Type B pancreatic cell (in vitro differentiated cells): Measurements from ENCODE around the gene MAP3K2. TPM values are rescaled to one million over a fixed set of nuclear protein-coding genes. Genes with fewer than 3 reads are reported as not detected.

Experiments used
- DNase-seq: peaks from one replicate; pipeline ENCODE4 v3.0.0; 2021; ENCODE audit warnings: mixed read lengths; ENCODE audit not compliant: unreplicated experiment; ENCODE audit errors: extremely low spot score
- H3K27ac Mint-ChIP-seq: 2 replicates; pipeline ENCODE4 v1.8.0; 2021; ENCODE audit warnings: mild to moderate bottlenecking, mixed read lengths
- H3K27me3 Mint-ChIP-seq: 2 replicates; pipeline ENCODE4 v1.8.0; 2021; ENCODE audit warnings: mixed read lengths
- H3K36me3 Mint-ChIP-seq: 2 replicates; pipeline ENCODE4 v1.8.0; 2021; ENCODE audit warnings: mixed read lengths
- H3K4me1 Mint-ChIP-seq: one replicate; pipeline ENCODE4 v1.8.0; 2021; ENCODE audit warnings: mixed read lengths; ENCODE audit not compliant: unreplicated experiment
- H3K4me3 Mint-ChIP-seq: 2 replicates; pipeline ENCODE4 v1.8.0; 2021; ENCODE audit warnings: mild to moderate bottlenecking, mixed read lengths
- H3K9me3 Mint-ChIP-seq: 2 replicates; pipeline ENCODE4 v1.8.0; 2021; ENCODE audit warnings: mixed read lengths
- total RNA-seq: library from RNA; stranded (reverse); gene quantifications from 2 replicates; pipeline ENCODE4 v1.2.1, GENCODE V29; 2021; ENCODE audit warnings: low replicate concordance
- TF ChIP-seq, protein P1 (sequence below): fragments of 200-600 bp; sonication (generic); conservative IDR thresholded peaks from 2 replicates; pipeline ENCODE4 v1.5.0; 2021; ENCODE audit warnings: antibody characterized with exemption, mild to moderate bottlenecking

The MAP3K2 gene
- total RNA-seq, 1 donor from 2014 or later: 30.8 TPM

- no peak overlapping the region for H3K27ac Mint-ChIP-seq
- H3K27me3 Mint-ChIP-seq: no peaks in the 10 kb centered on the region
- H3K4me3 Mint-ChIP-seq: no peak overlapping the region
- H3K9me3 Mint-ChIP-seq: peaks cover 4% of the 10 kb centered on the region
- no peaks in the 10 kb centered on the region for H3K36me3 Mint-ChIP-seq
- peaks cover 10% of the 10 kb centered on the region for H3K4me1 Mint-ChIP-seq
- no peak for DNase-seq
- TF ChIP-seq, protein P1, sequence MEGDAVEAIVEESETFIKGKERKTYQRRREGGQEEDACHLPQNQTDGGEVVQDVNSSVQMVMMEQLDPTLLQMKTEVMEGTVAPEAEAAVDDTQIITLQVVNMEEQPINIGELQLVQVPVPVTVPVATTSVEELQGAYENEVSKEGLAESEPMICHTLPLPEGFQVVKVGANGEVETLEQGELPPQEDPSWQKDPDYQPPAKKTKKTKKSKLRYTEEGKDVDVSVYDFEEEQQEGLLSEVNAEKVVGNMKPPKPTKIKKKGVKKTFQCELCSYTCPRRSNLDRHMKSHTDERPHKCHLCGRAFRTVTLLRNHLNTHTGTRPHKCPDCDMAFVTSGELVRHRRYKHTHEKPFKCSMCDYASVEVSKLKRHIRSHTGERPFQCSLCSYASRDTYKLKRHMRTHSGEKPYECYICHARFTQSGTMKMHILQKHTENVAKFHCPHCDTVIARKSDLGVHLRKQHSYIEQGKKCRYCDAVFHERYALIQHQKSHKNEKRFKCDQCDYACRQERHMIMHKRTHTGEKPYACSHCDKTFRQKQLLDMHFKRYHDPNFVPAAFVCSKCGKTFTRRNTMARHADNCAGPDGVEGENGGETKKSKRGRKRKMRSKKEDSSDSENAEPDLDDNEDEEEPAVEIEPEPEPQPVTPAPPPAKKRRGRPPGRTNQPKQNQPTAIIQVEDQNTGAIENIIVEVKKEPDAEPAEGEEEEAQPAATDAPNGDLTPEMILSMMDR: no peak
Observed at GRCh38 chr2:127394492-127394891, 6.7 kb upstream of the MAP3K2 start.

DNA sequence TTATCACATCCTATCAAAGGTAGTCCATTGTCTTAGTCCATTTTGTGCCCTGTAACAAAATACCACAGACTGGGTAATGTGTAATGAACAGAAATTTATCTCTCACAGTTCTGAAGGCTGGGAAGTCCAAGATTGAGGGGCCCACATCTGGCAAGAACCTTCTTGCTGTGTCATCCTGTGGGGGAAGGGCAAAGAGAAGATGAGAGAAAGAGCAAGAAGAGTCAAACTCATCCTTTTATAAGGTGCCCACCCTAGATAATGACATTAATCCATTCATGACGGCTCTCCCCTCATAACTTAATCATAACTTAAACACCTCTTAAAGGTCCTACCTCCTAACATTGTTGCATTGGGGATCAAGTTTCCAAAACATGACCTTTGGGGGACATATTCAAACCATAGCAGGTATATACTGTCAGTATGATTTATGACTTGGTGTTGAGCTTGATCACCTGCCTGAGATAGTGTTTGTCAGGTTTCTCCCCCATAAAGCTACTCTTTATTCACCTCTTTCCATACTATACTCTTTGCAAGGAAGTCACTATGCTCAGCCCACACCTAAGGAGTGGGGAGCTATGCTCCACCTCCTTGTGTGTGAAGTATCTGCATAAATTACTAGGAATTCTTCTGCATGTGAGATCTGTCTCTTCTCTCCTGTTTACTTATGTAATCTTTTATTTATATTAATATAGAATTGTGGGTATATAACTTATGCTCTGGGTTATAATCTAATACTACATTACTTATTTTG is 5.2 kb upstream of the MAP3K2 start:
- Mint-ChIP-seq H3K4me1 (peaks cover 15% of the 10 kb centered on the region), H3K27me3 (no peaks in the 10 kb centered on the region), H3K9me3 (peaks cover 4% of the 10 kb centered on the region), H3K36me3 (no peaks in the 10 kb centered on the region), H3K4me3 (no peak overlapping the region), H3K27ac (no peak overlapping the region)
- no peak for DNase-seq
- TF ChIP-seq, protein P1: no peak

DNA sequence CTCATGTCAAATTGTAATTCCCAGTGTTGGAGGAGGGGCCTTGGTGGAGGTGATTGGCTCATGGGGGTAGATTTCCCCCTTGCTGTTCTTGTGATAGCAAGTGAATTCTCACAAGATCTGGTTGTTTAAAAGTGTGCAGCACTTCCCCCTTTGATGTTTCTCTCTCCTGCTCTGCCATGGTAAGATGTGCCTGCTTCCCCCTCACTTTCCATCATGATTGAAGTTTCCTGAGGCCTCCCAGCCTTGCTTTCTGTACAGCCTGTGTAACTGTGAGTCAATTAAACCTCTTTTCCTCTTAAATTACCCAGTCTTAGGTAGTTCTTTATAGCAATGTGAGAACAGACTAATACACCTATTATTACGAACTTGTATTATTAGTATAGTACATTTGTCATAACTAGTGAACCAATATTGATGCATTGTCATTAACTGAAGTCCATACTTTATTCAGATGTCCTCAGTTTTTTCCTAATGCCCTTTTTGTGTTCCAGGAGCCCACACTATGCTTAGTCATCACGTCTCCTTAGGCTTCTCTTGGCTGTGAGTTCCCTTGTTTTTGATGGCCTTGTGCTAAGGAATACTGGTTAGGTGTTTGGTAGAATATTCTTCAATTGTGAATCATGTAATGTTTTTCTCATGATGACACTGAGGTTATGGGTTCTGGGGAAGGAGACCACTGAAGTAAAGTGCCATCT is 4.5 kb upstream of the MAP3K2 start:
- peaks cover 15% of the 10 kb centered on the region for H3K4me1 Mint-ChIP-seq
- TF ChIP-seq, protein P1: no peak
- H3K9me3 Mint-ChIP-seq: peaks cover 4% of the 10 kb centered on the region
- H3K4me3 Mint-ChIP-seq: no peak overlapping the region
- no peak for DNase-seq
- no peaks in the 10 kb centered on the region for H3K36me3 Mint-ChIP-seq
- no peaks in the 10 kb centered on the region for H3K27me3 Mint-ChIP-seq
- H3K27ac Mint-ChIP-seq: no peak overlapping the region

- TF ChIP-seq, protein P1: no peak
- Mint-ChIP-seq H3K4me3 (no peak overlapping the region), H3K36me3 (peaks cover 4% of the 10 kb centered on the region), H3K4me1 (peaks cover 37% of the 10 kb centered on the region), H3K27me3 (peaks cover 3% of the 10 kb centered on the region), H3K27ac (no peak overlapping the region), H3K9me3 (peaks cover 4% of the 10 kb centered on the region)
- DNase-seq: no peak
Observed at GRCh38 chr2:127389778-127390435, 2.1 kb upstream of the MAP3K2 start.

DNA sequence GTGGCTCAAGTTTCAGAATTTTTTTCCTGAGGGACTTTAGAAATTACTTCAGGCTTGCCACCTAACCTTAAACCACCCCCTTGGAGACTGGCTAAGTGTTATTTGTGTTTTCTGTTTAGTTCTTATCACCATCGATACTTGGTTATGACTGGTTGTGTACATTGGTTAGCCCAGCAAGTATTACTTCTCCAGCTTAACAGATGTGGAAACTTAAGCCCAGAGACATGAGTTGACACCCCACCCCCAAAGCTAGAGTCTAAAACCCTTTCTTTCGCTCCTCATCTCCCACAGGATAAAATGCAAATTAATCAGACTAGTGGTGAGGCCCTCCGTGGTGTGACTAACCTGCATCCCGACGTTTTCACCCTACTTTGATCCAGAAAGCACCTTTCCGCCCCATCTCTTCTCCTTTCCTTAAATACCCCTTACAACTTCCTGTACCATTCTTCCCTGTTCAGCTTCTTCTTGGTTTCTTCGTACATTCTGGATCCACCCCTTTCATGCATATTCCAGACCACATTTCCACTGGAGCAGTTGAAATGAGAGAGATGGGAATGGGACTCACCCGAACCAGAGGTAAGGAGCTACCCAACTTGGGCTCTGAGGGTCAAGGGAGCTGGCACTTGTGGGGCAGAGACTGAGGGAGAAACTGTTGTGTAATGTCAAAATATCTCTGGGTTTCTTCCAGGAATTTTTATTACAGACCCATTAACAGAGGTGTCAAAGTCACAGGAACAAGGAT is 819 bp upstream of the MAP3K2 start:
- Mint-ChIP-seq H3K27ac (peak overlapping the region; percentile 93), H3K4me3 (peak overlapping the region; percentile 90), H3K4me1 (peaks cover 37% of the 10 kb centered on the region), H3K27me3 (peaks cover 3% of the 10 kb centered on the region), H3K9me3 (no peaks in the 10 kb centered on the region), H3K36me3 (peaks cover 7% of the 10 kb centered on the region)
- TF ChIP-seq, protein P1: no peak
- no peak for DNase-seq
